ENCODE measurements around the gene KLHDC7B. TPM values are rescaled to one million over a fixed set of nuclear protein-coding genes. Genes with fewer than 3 reads are reported as not detected.

Gene KLHDC7B
- total RNA-seq, 2 experiments from 2014 or later = 5.8 to 6.8 TPM

DNA sequence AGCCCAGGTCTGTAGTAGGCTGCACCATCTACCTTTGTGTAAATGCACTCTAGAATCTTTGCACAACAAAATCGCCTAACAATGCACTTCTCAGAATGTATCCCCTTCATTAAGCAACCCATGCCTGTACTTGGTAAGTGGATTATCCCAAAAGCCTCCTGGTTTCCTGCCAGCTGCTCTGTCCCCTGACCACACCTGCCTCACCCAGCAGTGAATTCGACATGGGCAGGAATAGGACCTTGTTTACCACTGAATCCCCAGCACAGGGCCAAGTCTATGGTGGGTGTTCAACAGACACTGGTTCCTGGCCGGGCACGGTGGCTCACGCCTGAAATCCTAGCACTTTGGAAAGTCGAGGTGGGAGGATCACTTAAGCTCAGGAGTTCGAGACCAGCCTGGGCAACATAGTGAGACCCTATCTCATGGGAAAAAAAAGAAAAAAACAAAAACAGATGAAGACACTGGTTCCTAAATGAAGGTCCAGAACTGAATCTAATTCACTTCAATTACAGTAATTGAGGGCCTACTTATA is 22.1 kb downstream of the KLHDC7B start:
- ChIA-PET POLR2A (interaction anchor here (4.0 kb wide), 1 partner anchor 14 kb away, joined by 12 read pairs; no protein-coding TSS in a partner anchor), CTCF (no interaction called here)
- ATAC-seq (no peak), DNase-seq (no peak)
- H3K27ac Mint-ChIP-seq = no peak overlapping the region
- H3K9me3 Mint-ChIP-seq = no peaks in the 10 kb centered on the region
- no peak overlapping the region for H3K4me3 Mint-ChIP-seq
- no peak for TF ChIP-seq CTCF (IDR thresholded peaks at IDR 0.05)
- H3K36me3 Mint-ChIP-seq (ENCODE audit: low read depth) = peaks cover 21% of the 10 kb centered on the region
- intact Hi-C loops (cut with micrococcal nuclease) = no loop called here
- no peaks in the 10 kb centered on the region for H3K27me3 Mint-ChIP-seq
- peaks cover 6% of the 10 kb centered on the region for H3K4me1 Mint-ChIP-seq (ENCODE audit: low read depth)

- POLR2A ChIA-PET = interaction anchor here (4.0 kb wide), 1 partner anchor 13 kb away, joined by 12 read pairs; no protein-coding TSS in a partner anchor
- peaks cover under 1% of the 10 kb centered on the region for H3K4me1 Mint-ChIP-seq (ENCODE audit: low read depth)
- TF ChIP-seq CTCF (IDR thresholded peaks at IDR 0.05) = no peak
- no peaks in the 10 kb centered on the region for H3K9me3 Mint-ChIP-seq
- peaks cover 21% of the 10 kb centered on the region for H3K36me3 Mint-ChIP-seq (ENCODE audit: low read depth)
- intact Hi-C loops (cut with micrococcal nuclease) = no loop called here
- no peak overlapping the region for H3K27ac Mint-ChIP-seq
- no peaks in the 10 kb centered on the region for H3K27me3 Mint-ChIP-seq
- H3K4me3 Mint-ChIP-seq = no peak overlapping the region
- CTCF ChIA-PET = no interaction called here
- DNase-seq (no peak), ATAC-seq (no peak)
These were observed 22.9 kb downstream of the KLHDC7B start for GRCh38 chr22:50568626-50569025.

GRCh38 chr22:50569041-50569459 is 23.4 kb downstream of the KLHDC7B start:
- no peaks in the 10 kb centered on the region for H3K27me3 Mint-ChIP-seq
- intact Hi-C loops (cut with micrococcal nuclease) = no loop called here
- H3K9me3 Mint-ChIP-seq = no peaks in the 10 kb centered on the region
- no peaks in the 10 kb centered on the region for H3K4me1 Mint-ChIP-seq (ENCODE audit: low read depth)
- ATAC-seq (no peak), DNase-seq (no peak)
- CTCF ChIA-PET = interaction anchor here (1.0 kb wide), 1 partner anchor 108 kb away, joined by 3 read pairs; no protein-coding TSS in a partner anchor
- H3K27ac Mint-ChIP-seq = no peak overlapping the region
- H3K36me3 Mint-ChIP-seq (ENCODE audit: low read depth) = peaks cover 21% of the 10 kb centered on the region
- TF ChIP-seq CTCF (IDR thresholded peaks at IDR 0.05) = no peak
- no peak overlapping the region for H3K4me3 Mint-ChIP-seq
- POLR2A ChIA-PET = interaction anchor here (2.1 to 4.0 kb wide), 2 partner anchors 13 to 21 kb away, joined by 5 to 12 read pairs; no protein-coding TSS in a partner anchor

- Mint-ChIP-seq H3K4me3 (no peak overlapping the region), H3K9me3 (no peaks in the 10 kb centered on the region), H3K27ac (no peak overlapping the region), H3K36me3 (ENCODE audit: low read depth) (peaks cover 21% of the 10 kb centered on the region), H3K27me3 (no peaks in the 10 kb centered on the region), H3K4me1 (ENCODE audit: low read depth) (no peaks in the 10 kb centered on the region)
- TF ChIP-seq CTCF (IDR thresholded peaks at IDR 0.05) = no peak
- POLR2A ChIA-PET = interaction anchor here (2.1 to 4.0 kb wide), 2 partner anchors 12 to 22 kb away, joined by 5 to 12 read pairs; no protein-coding TSS in a partner anchor
- no peak for DNase-seq
- CTCF ChIA-PET = interaction anchor here (0.9 to 1.0 kb wide), 2 partner anchors 10 to 109 kb away, joined by 3 read pairs; no protein-coding TSS in a partner anchor
- no peak for ATAC-seq
- intact Hi-C loops (cut with micrococcal nuclease) = no loop called here
These were observed 24.3 kb downstream of the KLHDC7B start for GRCh38 chr22:50569896-50570535.

- DNase-seq = no peak
- H3K36me3 Mint-ChIP-seq (ENCODE audit: low read depth) = peaks cover 21% of the 10 kb centered on the region
- no peak overlapping the region for H3K4me3 Mint-ChIP-seq
- H3K9me3 Mint-ChIP-seq = no peaks in the 10 kb centered on the region
- ChIA-PET POLR2A (interaction anchor here (2.1 to 4.0 kb wide), 2 partner anchors 11 to 23 kb away, joined by 5 to 12 read pairs; no protein-coding TSS in a partner anchor), CTCF (no interaction called here)
- H3K4me1 Mint-ChIP-seq (ENCODE audit: low read depth) = no peaks in the 10 kb centered on the region
- H3K27ac Mint-ChIP-seq = no peak overlapping the region
- intact Hi-C loops (cut with micrococcal nuclease) = no loop called here
- no peak for TF ChIP-seq CTCF (IDR thresholded peaks at IDR 0.05)
- no peak for ATAC-seq
- H3K27me3 Mint-ChIP-seq = no peaks in the 10 kb centered on the region
These were observed 25.2 kb downstream of the KLHDC7B start for GRCh38 chr22:50570861-50571260.

All from activated CD8-positive, alpha-beta T cell treated with anti-CD3 and anti-CD28 coated beads for 36 hours (primary cell).